SKM-1 (cell line): ENCODE results near the gene LAMC1.

Source experiments
- DNase-seq: peaks from one replicate; lab custom pipeline; 2025; ENCODE audit not compliant: unreplicated experiment; lab: John Stamatoyannopoulos, UW

The LAMC1 gene

DNA sequence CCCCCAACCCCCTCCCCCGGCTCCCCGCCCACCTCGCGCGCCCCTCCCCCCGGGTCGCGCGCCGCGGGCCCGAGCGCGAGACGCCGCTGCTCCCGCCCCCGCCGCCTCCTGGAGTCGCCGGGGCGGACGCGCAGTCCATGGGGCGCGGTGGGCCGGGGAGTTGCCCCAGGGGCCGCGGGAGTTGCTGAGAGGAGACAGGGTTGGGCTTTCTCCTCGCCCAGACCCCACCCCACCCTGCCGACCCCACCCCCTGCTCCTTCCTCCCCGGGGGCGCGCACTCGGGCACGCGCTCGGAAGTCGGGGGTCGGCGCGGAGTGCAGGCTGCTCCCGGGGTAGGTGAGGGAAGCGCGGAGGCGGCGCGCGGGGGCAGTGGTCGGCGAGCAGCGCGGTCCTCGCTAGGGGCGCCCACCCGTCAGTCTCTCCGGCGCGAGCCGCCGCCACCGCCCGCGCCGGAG lies at the start of gene LAMC1:
TSS of gene LAMC1 (plus strand) at position 275 of the 455 bp plus-strand sequence. CDS start 297 bp downstream, outside the sequence.
- no peak for DNase-seq

DNA sequence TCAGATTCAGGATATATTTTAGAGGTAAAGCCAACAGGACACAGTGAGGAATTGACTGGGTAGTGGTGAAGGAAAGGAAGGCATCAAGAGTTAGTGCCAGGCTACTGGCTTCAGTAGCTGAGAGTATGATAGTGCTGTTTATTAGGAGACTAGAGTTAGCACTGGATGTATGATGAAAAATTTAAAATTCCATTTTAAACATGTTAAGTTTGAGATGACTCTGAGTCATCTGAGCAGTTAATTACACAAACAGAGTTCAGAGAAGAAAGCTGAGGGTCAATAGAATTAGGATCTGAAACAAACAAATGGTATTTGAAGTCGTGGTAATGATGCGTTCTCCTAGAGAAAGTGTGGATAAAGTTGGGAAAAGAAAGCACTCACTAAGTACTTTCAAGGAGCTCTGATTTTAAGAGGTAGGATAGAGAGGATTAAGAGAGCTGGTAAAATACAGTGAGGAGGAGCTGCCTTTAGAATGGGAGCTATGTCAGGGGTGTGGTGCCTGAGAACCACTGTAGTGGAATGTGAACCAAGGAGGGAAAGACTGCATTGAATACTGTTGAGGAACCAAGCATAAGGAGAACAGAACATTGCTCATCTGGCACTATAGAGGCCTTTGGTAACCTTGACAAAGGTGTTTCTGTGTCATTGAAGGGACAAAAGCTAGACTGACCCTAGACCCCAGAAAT lies 48.6 kb upstream of the LAMC1 start:
- no peak for DNase-seq

DNA sequence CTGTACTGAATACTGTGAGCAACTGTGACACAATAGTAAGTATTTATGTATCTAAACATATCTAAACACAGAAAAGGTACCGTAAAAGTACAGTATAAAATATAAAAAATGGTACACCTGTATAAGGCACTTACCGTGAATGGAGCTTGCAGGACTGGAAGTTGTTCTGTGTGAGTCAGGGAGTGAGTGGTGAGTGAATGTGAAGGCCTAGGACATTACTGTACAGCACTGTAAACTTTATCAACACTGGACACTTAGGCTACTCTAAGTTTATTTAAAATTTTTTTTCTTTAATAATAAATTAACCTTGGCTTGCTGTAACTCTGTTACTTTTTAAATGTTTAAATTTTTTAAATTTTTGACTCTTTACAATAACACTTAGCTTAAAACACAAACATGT lies 45.7 kb upstream of the LAMC1 start:
- no peak for DNase-seq

- no peak for DNase-seq
Measured at GRCh38 chr1:182978151-182978853, 44.9 kb upstream of the LAMC1 start.

DNA sequence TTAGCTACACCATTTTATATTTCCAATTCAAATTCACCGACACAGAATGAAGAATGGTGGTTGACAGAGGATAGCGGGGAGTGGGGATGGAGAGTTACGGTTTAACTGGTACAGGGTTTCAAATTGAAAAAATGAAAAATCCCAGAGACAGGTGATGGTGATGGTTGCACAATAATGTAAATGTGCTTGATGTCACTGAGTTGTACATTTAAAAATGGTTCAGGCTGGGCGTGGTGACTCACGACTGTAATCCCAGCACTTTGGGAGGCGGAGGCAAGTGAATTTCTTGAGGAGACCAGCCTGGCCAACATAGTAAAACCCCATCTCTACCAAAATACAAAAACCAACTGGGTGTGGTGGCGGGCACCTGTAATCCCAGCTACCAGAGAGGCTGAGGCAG lies 39.1 kb upstream of the LAMC1 start:
- no peak for DNase-seq

DNA sequence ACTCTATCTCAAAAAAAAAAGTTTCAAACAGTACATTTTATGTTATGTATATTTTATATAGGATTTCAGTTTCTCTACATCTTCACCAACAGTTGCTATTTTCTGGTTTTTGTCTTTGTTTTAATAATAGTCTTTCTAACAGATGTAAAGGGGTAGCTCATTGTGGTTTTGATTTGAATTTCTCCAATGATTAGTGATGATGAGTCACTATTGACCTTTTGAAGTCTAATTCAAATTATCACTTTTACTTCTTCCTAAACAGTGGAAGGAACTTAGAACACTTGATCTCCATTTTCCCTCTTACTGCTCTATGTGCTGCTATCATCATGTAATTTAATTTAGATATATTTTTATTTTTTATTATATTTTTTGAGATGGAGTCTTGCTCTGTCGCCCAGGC lies 38.6 kb upstream of the LAMC1 start:
- no peak for DNase-seq

- DNase-seq = no peak
Measured at GRCh38 chr1:182985876-182986275, 37.3 kb upstream of the LAMC1 start.

DNA sequence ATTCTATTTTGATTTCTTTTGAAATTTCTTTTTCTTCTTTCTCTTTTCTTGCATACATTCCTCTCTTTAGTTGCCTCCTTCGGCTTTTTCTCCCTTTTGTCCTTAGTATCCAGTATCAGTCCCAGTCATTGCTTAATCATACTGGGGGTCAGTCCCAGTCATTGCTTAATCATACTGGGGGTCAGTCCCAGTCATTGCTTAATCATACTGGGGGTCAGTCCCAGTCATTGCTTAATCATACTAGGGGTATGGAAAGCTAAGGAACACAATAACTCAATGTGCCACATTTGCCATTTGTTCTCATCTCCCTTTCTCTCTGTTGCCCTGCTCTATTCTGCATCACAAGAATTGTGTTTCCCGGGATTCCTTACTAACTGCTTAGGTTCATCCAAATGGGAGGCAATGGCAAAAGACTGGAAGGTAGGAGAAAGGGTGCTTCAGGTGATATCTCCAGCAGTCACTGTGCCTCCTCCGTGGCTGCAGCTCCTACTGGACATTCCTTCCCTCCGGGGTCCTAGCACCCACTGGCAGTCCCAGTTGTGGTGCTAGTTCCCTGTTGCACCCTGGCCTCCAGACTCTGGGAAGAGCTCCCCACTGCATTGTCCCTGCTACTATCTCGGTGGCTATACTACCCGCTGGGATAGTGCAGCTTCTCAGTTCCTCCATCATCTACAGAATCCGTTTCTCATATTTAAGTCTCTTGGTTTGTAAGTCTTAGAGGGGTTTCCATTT lies 32.6 kb upstream of the LAMC1 start:
- DNase-seq = no peak

- DNase-seq = no peak
Measured at GRCh38 chr1:182993746-182994145, 29.5 kb upstream of the LAMC1 start.

GRCh38 chr1:182995894-182996293 lies 27.3 kb upstream of the LAMC1 start:
- peak; percentile 62 for DNase-seq

DNA sequence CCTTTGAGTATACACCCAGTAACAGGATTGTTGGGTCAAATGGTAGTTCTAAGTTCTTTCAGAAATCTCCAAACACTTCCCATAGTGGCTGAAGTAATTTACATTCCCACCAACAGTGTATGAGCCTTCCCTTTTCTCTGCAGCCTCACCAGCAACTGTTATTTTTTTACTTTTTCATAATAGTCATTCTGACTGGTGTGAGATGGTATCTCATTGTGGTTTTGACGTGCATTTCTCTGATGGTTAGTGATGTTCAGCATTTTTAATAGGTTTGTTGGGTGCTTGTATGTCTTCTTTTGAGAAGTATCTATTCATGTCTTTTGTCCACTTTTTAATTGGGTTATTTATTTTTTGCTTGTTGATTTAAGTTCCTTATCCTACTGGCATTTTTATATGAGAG lies 26.4 kb upstream of the LAMC1 start:
- no peak for DNase-seq

- no peak for DNase-seq
Measured at GRCh38 chr1:182998482-182998881, 24.7 kb upstream of the LAMC1 start.

- DNase-seq = no peak
Measured at GRCh38 chr1:183000167-183000962, 22.9 kb upstream of the LAMC1 start.

GRCh38 chr1:183002267-183002666 lies 21.0 kb upstream of the LAMC1 start:
- DNase-seq = no peak

DNA sequence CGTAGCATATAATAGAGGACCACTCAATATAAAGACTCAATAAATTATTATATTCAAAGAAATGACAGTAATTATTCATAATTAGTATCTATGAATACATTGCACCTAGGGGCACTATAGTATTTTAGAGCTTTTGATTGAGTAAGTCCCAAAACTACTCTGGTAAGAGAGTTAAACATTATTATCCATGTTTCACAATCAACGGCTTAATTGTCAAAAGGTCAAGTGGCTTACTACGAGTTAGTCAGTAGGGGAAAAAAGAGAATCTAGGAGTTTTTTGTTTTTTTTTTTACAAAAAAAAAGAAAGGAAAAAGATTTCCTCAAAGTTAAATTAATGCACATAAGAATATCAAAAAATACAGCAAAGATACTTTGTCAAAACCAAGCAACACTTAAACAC lies 20.4 kb upstream of the LAMC1 start:
- DNase-seq = no peak

- no peak for DNase-seq
Measured at GRCh38 chr1:183003203-183003602, 20.0 kb upstream of the LAMC1 start.

DNA sequence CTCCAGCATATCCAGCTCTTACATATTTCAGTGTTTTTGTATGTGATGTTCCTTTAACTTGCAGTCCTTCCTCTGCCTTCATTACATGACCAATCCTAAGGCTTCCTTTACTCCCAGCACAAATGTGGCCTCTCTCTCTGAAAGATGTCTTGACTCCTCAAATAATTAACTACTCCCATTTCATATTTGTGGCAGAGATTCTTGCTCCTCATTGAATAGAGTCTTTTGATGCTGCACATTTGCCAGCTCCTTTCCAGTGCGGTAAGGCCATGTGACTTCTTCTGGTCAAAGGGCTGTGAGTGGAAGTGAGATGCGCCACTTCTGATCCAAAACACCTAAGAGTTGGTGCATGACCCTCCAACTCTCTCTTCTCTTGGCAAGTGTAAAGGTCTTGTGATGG lies 19.1 kb upstream of the LAMC1 start:
- DNase-seq = no peak

DNA sequence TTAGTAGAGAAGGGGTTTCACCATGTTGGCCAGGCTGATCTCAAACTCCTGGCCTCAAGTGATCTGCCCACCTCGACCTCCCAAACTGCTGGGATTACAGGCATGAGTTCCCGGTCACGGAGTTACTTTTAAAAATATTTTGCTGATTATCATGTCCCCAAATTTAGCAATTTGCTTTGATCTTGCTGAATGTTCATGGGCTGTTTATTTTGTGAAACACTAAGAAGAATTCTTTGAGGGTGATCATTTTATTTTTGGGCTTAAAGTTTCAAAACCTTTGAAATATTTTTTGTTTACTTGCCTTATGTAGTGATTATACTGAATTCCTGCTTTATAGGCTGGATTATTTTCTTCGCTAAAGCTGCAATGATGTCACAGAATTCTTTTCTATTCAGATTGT lies 11.4 kb upstream of the LAMC1 start:
- no peak for DNase-seq

DNA sequence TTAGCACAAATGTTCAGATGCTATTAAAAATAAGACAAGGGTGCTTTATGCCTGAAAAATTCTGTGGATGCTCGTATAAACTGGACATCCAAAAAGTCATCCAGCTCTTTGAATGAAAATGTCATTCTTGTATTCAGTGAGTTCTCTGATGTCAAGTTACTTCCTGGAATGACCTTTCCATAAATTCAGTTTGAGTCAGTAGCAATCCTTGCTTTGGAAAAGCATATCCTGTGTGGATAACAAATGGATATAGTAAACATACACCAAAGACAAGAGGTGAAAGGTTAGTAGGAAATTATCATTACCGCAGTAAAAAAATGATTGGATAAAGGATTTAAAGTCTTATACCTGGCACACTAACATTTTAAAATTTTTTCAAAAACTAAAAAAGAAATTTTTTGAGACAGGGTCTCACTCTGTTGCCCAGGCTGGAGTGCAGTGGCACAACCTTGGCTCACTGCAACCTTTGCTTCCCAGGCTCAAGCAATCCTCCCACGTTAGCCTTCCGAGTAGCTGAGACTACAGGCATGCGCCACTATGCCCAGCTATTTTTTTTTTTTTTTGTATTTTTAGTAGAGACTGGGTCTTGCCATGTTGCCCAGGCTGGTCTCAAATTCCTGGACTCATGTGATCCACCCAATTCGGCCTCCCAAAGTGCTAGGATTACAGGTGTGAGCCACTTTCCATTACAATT lies 10.8 kb upstream of the LAMC1 start:
- DNase-seq = no peak

DNA sequence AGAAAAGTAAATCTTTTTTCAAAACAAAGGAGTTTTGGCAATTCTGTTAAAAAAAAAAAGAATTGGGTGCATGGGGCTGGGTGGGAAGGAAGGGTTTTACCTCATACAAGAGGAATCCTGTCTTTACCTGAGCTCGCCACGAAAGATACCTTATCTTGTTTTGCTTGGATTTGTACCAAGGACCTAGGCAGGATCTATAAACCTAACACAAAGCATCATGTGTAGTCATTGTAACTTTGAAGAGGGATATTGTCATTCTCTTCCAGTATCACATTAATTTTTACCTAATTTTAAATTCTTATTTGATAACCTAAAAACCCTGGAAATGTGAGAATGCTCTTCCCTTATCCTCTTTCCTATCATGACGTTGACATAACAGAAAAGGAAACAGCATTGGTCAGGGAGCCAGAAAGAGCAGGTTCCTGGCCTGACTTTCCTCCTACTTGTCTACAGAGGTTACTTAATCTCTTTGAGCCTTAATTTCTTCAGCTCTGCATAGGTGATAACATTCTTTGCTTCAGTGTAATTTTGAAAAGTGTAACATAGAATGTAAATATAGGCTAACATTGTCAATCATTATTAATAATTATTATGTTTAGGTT lies 4.0 kb upstream of the LAMC1 start:
- DNase-seq = no peak
